ENCODE results near the gene JMJD6.
"Not testable (repeated sequence)": the region's sequence is repeated elsewhere in the genome, so short reads cannot be mapped to it uniquely, and the experiment has no call there.

Gene JMJD6

GRCh38 chr17:76726231-76726775 lies at the start of gene JMJD6:
JMJD6 (minus strand) TSS chr17:76726606; CDS start chr17:76726475, 131 bp downstream.
- peak; percentile 82 to 95 for DNase-seq

GRCh38 chr17:76775021-76775600 lies 48.7 kb upstream of the JMJD6 start:
- no peak for DNase-seq

- DNase-seq, result peak in 1 of 2 experiments; percentile 54
Observed at GRCh38 chr17:76772842-76773525, 46.6 kb upstream of the JMJD6 start.

DNA sequence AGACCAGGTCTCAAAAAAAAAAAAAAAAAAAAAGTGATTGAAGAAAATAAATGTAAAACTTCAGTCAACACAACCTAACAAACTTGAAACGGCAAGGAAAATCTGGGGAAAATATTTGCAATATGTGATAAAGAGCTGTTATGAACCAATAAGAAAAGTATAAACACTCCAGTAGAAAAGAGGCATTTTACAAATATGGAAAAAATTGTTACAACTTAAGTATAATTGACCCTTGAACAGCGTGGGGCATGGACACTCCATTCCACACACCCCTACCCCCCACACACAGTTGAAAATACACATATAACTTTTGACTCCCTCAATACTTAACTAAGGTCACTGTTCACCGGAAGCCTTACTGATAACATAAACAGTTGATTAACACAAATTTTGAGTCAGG lies 32.2 kb upstream of the JMJD6 start:
- no peak for DNase-seq

- no peak for DNase-seq
Observed at GRCh38 chr17:76757256-76757655, 30.9 kb upstream of the JMJD6 start.

DNA sequence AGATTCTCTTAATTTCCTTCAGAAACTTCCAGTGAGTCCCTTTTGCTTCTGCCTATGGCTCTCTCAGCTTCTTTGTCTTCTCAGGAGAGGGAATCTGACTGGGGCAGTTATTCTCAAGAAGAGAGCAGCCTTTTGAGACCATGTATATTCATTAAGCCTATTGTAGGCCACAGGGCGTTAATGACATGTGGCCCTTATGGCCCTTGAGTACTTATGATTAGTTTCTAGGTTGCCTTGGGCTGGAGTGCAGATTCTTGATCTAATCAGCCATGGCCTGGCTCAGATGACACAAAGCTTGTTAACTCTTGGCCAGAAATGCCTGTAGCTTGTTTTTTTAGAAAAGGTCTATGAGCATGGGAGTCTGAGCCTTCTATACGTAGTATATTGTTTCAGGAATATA lies 28.9 kb upstream of the JMJD6 start:
- no peak for DNase-seq

GRCh38 chr17:76753061-76753961 lies 26.9 kb upstream of the JMJD6 start:
- no peak for DNase-seq

DNA sequence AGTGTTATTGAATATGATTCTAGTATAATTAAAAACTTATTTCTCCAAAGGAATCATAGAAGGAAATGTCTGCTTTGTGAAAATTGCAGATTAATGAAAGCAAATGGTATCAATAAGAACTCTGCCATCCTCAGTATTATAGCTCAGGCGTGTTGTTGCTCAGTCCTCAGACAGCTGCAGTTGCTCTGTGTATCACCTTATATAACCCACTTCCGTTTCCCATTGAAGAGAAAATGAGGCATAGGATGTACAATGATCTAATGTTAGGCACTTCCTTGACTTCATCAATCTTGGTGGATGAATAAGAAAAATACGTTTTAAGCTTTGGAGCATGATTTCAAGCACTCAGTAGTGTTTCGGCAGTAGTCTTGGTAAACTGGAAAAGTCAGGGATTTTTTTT lies 25.6 kb upstream of the JMJD6 start:
- DNase-seq, result no peak

DNA sequence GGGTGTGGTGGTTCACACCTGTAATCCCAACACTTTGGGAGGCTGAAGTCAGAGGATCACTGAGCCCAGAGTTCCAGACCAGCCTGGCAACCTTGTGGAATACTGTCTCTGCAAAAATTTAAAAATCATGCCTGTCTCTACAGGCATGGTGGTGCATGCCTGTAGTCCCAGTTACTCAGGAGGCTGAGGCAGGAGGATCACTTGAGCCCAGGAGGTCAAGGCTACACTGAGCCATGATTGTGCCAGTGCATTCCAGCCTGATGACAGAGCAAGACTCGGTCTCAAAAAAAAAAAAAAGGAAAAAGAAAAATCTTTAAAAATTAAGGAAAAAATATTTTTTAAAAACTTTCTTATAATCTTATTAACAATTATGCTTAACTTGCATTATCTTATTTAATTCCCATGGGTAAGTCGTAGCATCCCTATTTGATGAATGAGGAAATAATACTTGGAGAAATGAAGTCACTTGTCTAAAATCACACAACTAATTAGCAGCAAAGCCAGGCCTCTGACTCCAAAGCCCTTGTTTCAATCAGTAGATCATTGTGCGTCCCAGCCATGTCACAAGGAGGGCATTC lies 25.1 kb upstream of the JMJD6 start:
- no peak for DNase-seq

DNA sequence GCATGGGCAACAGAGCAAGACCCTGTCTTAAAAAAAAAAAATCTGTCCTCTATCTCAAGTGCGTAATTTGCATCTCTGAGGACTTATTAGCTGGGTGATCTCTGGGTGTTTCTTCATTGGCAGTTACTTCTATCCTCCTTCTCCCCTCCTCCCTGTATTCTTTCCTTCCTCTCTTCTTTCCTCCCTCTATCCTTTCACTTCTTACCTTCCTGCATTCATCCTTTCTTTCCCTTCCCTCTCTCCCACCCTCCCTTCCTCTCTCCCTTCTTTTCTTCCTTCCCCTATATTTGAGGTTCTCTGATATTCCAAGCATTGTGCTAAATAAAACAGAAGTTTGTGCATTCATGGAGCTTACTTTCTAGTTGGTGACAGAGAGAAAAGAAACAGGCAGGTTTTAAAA lies 22.3 kb upstream of the JMJD6 start:
- DNase-seq, result no peak

- DNase-seq, result no peak
Observed at GRCh38 chr17:76747716-76748363, 21.4 kb upstream of the JMJD6 start.

GRCh38 chr17:76745785-76746184 lies 19.4 kb upstream of the JMJD6 start:
- DNase-seq, result not testable (repeated sequence)

GRCh38 chr17:76744747-76745146 lies 18.3 kb upstream of the JMJD6 start:
- DNase-seq, result no peak

- no peak for DNase-seq
Observed at GRCh38 chr17:76742958-76743357, 16.6 kb upstream of the JMJD6 start.

GRCh38 chr17:76740329-76741118 lies 14.1 kb upstream of the JMJD6 start:
- no peak for DNase-seq

- not testable (repeated sequence) for DNase-seq
Observed at GRCh38 chr17:76739568-76740115, 13.2 kb upstream of the JMJD6 start.

DNA sequence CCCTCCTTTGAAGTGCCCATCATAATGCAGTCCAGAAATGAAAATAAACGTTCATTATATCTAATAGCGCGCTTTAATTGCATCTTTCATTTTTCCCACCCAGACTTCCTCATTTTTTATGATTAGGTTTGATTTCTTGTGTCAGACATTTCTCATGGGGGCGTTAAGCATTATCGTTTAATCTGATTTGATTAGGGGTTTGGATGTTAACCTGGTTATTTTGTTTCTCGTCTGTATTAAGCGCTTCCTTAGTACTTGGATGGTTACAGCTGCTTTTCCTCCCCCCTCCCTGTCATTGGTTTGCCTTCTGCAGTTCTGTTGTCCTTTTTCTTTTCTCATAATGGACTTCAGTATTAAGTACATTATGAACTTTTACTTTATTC lies 12.1 kb upstream of the JMJD6 start:
- no peak for DNase-seq

GRCh38 chr17:76737676-76738467 lies 11.5 kb upstream of the JMJD6 start, which contains the start of gene MFSD11:
MFSD11 (plus strand) TSS chr17:76738119; CDS start chr17:76738353, 234 bp downstream.
- DNase-seq, result peak; percentile 63 to 89

DNA sequence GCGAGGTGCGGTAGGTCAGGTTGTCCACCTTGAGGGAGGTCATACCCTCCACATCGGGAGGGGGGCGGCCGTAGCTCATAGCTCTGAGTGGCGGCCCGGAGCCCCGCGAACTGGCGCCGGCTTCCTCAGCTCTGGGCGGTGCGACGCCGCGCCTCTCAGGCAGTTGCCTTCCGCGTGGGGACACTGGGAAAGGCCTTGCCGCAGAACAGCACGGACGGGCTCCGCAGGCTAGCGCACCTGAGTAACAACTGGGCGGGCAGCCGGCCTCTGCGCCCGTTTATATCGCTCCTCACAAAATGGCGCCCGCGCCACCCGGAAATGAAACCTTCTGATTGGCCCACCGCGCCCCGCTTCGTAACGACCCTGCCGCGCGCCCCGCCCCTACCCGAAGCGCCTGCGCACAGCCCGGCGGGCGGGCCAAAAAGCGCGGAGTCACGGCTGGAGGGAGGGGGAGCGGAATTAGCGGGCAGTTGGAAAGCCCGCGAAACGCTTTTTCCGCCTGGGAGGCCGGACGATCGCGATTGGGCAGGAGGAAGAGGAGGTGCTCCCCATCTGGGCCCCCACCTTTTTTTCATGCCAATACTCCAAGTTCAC lies 10.8 kb upstream of the JMJD6 start, which contains the start of gene SRSF2:
SRSF2 (minus strand) TSS at position 250 of the 594 bp plus-strand sequence; CDS start at position 79, 171 bp downstream.
- DNase-seq, result peak; percentile 89 to 98

Measured in SW 1271 (cell line).